Suprapubic skin (tissue), 4 donors: ENCODE results near the gene TMPRSS7.

Experiments used
- EP300 ChIP-seq: sonication (generic); formaldehyde crosslinking; IDR thresholded peaks from one replicate; pipeline ENCODE4 v1.6.1; 2017; ENCODE audit warnings: antibody characterized with exemption
- POLR2A ChIP-seq, 2 donors: fragments of 450-650 bp; IDR thresholded peaks; one replicate each; pipeline ENCODE4 v1.6.1; 2017; ENCODE audit warnings: antibody characterized with exemption in 2 of 2, mild to moderate bottlenecking in 2 of 2, moderate library complexity in 2 of 2
- POLR2AphosphoS5 ChIP-seq, 3 donors: sonication (generic); formaldehyde crosslinking; IDR thresholded peaks; one replicate each; pipeline ENCODE4 v1.6.1; 2017; ENCODE audit warnings: antibody characterized with exemption in 3 of 3
- TF ChIP-seq, protein P1 (sequence below), 2 donors: fragments of 200-600 bp in 1 of 2; fragments of 450-650 bp in 1 of 2; sonication (generic) in 1 of 2; IDR thresholded peaks; one replicate each; pipeline ENCODE4 v1.5.1; 2016 to 2019; ENCODE audit warnings: antibody characterized with exemption in 2 of 2, mild to moderate bottlenecking in 1 of 2, moderate library complexity in 1 of 2

DNA sequence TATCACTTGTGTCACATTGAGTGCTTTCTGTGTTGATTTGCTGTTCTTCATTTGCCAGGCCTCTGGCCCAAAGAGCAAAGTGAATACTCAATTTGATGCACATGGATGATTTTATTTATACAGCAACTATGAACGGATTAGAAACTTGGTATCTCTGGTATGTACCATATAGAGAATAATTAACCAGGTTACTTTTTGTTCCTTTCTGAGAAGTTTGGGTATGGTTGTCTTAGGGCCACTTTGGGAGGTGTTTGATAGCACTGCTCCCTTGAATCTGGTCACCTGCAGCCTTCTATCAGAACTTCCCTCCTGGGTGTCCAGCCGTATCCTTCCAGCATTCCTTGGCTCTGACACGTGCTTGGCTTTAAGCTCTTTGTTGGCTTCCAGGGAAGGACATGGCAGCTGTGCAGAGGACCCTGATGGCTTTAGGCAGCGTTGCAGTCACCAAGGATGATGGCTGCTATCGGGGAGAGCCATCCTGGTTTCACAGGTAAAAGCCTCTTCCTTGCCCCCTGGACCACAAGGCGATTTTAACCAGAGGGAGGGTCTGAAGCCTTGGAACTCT is 23.1 kb upstream of the TMPRSS7 start:
- TF ChIP-seq, protein P1, sequence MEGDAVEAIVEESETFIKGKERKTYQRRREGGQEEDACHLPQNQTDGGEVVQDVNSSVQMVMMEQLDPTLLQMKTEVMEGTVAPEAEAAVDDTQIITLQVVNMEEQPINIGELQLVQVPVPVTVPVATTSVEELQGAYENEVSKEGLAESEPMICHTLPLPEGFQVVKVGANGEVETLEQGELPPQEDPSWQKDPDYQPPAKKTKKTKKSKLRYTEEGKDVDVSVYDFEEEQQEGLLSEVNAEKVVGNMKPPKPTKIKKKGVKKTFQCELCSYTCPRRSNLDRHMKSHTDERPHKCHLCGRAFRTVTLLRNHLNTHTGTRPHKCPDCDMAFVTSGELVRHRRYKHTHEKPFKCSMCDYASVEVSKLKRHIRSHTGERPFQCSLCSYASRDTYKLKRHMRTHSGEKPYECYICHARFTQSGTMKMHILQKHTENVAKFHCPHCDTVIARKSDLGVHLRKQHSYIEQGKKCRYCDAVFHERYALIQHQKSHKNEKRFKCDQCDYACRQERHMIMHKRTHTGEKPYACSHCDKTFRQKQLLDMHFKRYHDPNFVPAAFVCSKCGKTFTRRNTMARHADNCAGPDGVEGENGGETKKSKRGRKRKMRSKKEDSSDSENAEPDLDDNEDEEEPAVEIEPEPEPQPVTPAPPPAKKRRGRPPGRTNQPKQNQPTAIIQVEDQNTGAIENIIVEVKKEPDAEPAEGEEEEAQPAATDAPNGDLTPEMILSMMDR (IDR thresholded peaks at IDR 0.05): no peak
- TF ChIP-seq POLR2A (IDR thresholded peaks at IDR 0.05) (no peak), POLR2AphosphoS5 (IDR thresholded peaks at IDR 0.05) (no peak), EP300 (no peak)
